ENCODE results near the gene CMYA5. TPM values are rescaled to one million over a fixed set of nuclear protein-coding genes. Genes with fewer than 3 reads are reported as not detected.

The CMYA5 gene
- total RNA-seq, 1 experiment from 2014 or later, result 0.15 TPM

- H3K4me3 ChIP-seq (ENCODE audit: low read length), result no peak overlapping the region
- ATAC-seq (no peak), DNase-seq (no peak)
- H3K27ac ChIP-seq (ENCODE audit: low read length), result no peak overlapping the region
- ChIA-PET CTCF (no interaction called here), POLR2A (ENCODE audit: unreplicated experiment) (interaction anchor here (0.6 to 0.7 kb wide), 2 partner anchors 239 to 567 kb away, joined by 3 to 5 read pairs; no protein-coding TSS in a partner anchor)
- H3K79me2 ChIP-seq (ENCODE audit: low read length), result no peaks in the 10 kb centered on the region
- no TSS peak for BruUV-seq (replicated peaks)
- H3K4me1 ChIP-seq (ENCODE audit: insufficient read depth, low read length), result no peaks in the 10 kb centered on the region
- H3K4me2 ChIP-seq (ENCODE audit: low read length), result no peak overlapping the region
- H3K9ac ChIP-seq (ENCODE audit: low read length), result no peak overlapping the region
- no peak for TF ChIP-seq EZH2phosphoT487 (IDR thresholded peaks at IDR 0.05; ENCODE audit: borderline replicate concordance, low read length)
- no peak for TF ChIP-seq CTCF (conservative IDR thresholded peaks at IDR 0.05; ENCODE audit: low read depth, low read length)
- no peak for TF ChIP-seq EZH2 (IDR thresholded peaks at IDR 0.05; ENCODE audit: low read length, unreplicated experiment)
- no peaks in the 10 kb centered on the region for H3F3A ChIP-seq (ENCODE audit: low read length, unreplicated experiment)
- H3K36me3 ChIP-seq (ENCODE audit: low read depth, low read length), result no peaks in the 10 kb centered on the region
- no peaks in the 10 kb centered on the region for H3K9me3 ChIP-seq (ENCODE audit: low read length)
- intact Hi-C loops (cut with micrococcal nuclease), result no loop called here
- no peaks in the 10 kb centered on the region for H4K20me1 ChIP-seq (ENCODE audit: low read length)
- H3K27me3 ChIP-seq (ENCODE audit: low read length), result peaks cover 20% of the 10 kb centered on the region
- no peak overlapping the region for H2AFZ ChIP-seq (ENCODE audit: low read length)
- H3K9me2 ChIP-seq (replicated peaks; ENCODE audit: low read length), result no peaks in the 10 kb centered on the region
Measured at GRCh38 chr5:79811904-79812303, 122.3 kb downstream of the CMYA5 start.

- Histone ChIP-seq H3K4me3 (ENCODE audit: low read length) (no peak overlapping the region), H3K27me3 (ENCODE audit: low read length) (peaks cover 20% of the 10 kb centered on the region), H3F3A (ENCODE audit: low read length, unreplicated experiment) (no peaks in the 10 kb centered on the region), H3K79me2 (ENCODE audit: low read length) (no peaks in the 10 kb centered on the region), H3K27ac (ENCODE audit: low read length) (no peak overlapping the region), H3K9me2 (replicated peaks; ENCODE audit: low read length) (no peaks in the 10 kb centered on the region), H3K36me3 (ENCODE audit: low read depth, low read length) (no peaks in the 10 kb centered on the region), H2AFZ (ENCODE audit: low read length) (no peak overlapping the region), H3K9me3 (ENCODE audit: low read length) (no peaks in the 10 kb centered on the region), H3K4me2 (ENCODE audit: low read length) (no peak overlapping the region), H3K9ac (ENCODE audit: low read length) (no peak overlapping the region), H3K4me1 (ENCODE audit: insufficient read depth, low read length) (no peaks in the 10 kb centered on the region), H4K20me1 (ENCODE audit: low read length) (no peaks in the 10 kb centered on the region)
- CTCF ChIA-PET, result no interaction called here
- intact Hi-C loops (cut with micrococcal nuclease), result no loop called here
- POLR2A ChIA-PET (ENCODE audit: unreplicated experiment), result no interaction called here
- TF ChIP-seq EZH2 (IDR thresholded peaks at IDR 0.05; ENCODE audit: low read length, unreplicated experiment) (no peak), CTCF (conservative IDR thresholded peaks at IDR 0.05; ENCODE audit: low read depth, low read length) (no peak), EZH2phosphoT487 (IDR thresholded peaks at IDR 0.05; ENCODE audit: borderline replicate concordance, low read length) (no peak)
- DNase-seq (no peak), ATAC-seq (no peak)
- BruUV-seq (replicated peaks), result no TSS peak
Measured at GRCh38 chr5:79814699-79815098, 125.1 kb downstream of the CMYA5 start.

- ATAC-seq (no peak), DNase-seq (no peak)
- intact Hi-C loops (cut with micrococcal nuclease), result no loop called here
- no peaks in the 10 kb centered on the region for H3K9me2 ChIP-seq (replicated peaks; ENCODE audit: low read length)
- H3F3A ChIP-seq (ENCODE audit: low read length, unreplicated experiment), result no peaks in the 10 kb centered on the region
- H3K4me3 ChIP-seq (ENCODE audit: low read length), result no peak overlapping the region
- H3K9me3 ChIP-seq (ENCODE audit: low read length), result no peaks in the 10 kb centered on the region
- H4K20me1 ChIP-seq (ENCODE audit: low read length), result no peaks in the 10 kb centered on the region
- peaks cover 20% of the 10 kb centered on the region for H3K27me3 ChIP-seq (ENCODE audit: low read length)
- ChIA-PET CTCF (no interaction called here), POLR2A (ENCODE audit: unreplicated experiment) (no interaction called here)
- H3K79me2 ChIP-seq (ENCODE audit: low read length), result no peaks in the 10 kb centered on the region
- H3K4me1 ChIP-seq (ENCODE audit: insufficient read depth, low read length), result no peaks in the 10 kb centered on the region
- H2AFZ ChIP-seq (ENCODE audit: low read length), result no peak overlapping the region
- H3K4me2 ChIP-seq (ENCODE audit: low read length), result no peak overlapping the region
- TF ChIP-seq EZH2phosphoT487 (IDR thresholded peaks at IDR 0.05; ENCODE audit: borderline replicate concordance, low read length), result no peak
- no peak for TF ChIP-seq CTCF (conservative IDR thresholded peaks at IDR 0.05; ENCODE audit: low read depth, low read length)
- no peak for TF ChIP-seq EZH2 (IDR thresholded peaks at IDR 0.05; ENCODE audit: low read length, unreplicated experiment)
- H3K9ac ChIP-seq (ENCODE audit: low read length), result no peak overlapping the region
- no TSS peak for BruUV-seq (replicated peaks)
- no peak overlapping the region for H3K27ac ChIP-seq (ENCODE audit: low read length)
- H3K36me3 ChIP-seq (ENCODE audit: low read depth, low read length), result no peaks in the 10 kb centered on the region
Measured at GRCh38 chr5:79816014-79816413, 126.4 kb downstream of the CMYA5 start.
